OCI-LY1 (cell line): ENCODE data around the gene RGCC.

ENCODE experiments used
- EZH2 ChIP-seq: fragments of 200-600 bp; sonication (generic), shearing (Covaris generic); IDR thresholded peaks from 2 replicates; pipeline ENCODE4 v1.8.0; 2017; ENCODE audit warnings: borderline replicate concordance, mixed run types, mild to moderate bottlenecking, antibody characterized with exemption, low read length, moderate library complexity, mixed read lengths
- TF ChIP-seq, protein P1 (sequence below): fragments of 200-600 bp; sonication (generic), shearing (Covaris generic); IDR thresholded peaks from 2 replicates; pipeline ENCODE4 v1.5.1; 2017; ENCODE audit warnings: mild to moderate bottlenecking, antibody characterized with exemption, low read length, moderate library complexity, mixed read lengths

DNA sequence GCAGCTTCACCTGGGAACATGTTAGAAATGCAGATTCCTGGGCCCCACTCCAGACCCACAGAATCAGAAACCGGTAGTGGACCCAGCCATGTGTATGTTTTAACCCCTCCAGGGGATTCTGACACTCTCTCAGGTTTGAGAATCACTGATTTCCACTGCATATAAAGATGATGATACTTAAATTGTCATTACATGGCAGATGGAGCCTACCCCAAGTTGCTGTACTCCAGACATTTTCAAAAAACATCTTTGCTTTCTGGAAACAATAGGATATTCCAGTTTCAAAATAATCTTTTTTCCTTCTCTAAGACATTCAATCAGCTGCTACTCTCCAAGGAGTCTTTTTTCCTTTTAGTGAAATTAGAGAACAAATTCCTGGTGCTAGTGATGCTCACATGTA is 48.6 kb upstream of the RGCC start:
- TF ChIP-seq, protein P1, sequence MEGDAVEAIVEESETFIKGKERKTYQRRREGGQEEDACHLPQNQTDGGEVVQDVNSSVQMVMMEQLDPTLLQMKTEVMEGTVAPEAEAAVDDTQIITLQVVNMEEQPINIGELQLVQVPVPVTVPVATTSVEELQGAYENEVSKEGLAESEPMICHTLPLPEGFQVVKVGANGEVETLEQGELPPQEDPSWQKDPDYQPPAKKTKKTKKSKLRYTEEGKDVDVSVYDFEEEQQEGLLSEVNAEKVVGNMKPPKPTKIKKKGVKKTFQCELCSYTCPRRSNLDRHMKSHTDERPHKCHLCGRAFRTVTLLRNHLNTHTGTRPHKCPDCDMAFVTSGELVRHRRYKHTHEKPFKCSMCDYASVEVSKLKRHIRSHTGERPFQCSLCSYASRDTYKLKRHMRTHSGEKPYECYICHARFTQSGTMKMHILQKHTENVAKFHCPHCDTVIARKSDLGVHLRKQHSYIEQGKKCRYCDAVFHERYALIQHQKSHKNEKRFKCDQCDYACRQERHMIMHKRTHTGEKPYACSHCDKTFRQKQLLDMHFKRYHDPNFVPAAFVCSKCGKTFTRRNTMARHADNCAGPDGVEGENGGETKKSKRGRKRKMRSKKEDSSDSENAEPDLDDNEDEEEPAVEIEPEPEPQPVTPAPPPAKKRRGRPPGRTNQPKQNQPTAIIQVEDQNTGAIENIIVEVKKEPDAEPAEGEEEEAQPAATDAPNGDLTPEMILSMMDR = no peak
- TF ChIP-seq EZH2 = no peak
